CD4-positive, alpha-beta T cell treated with Interleukin-4 for 4 hours (primary cell): ENCODE measurements around the gene ERG.

Experiments used
- DNase-seq: peaks from one replicate; pipeline ENCODE4 v3.0.0-alpha.2; 2020

ERG gene

GRCh38 chr21:38430401-38430984 lies 67.8 kb downstream of the ERG start:
- no peak for DNase-seq

GRCh38 chr21:38429011-38429410 lies 69.3 kb downstream of the ERG start:
- DNase-seq = no peak

- no peak for DNase-seq
Measured at GRCh38 chr21:38428211-38428610, 70.1 kb downstream of the ERG start.

- DNase-seq = no peak
Measured at GRCh38 chr21:38424305-38425019, 73.8 kb downstream of the ERG start.

GRCh38 chr21:38422082-38422481 lies 76.2 kb downstream of the ERG start:
- DNase-seq = no peak

GRCh38 chr21:38420140-38420539 lies 78.1 kb downstream of the ERG start:
- no peak for DNase-seq

GRCh38 chr21:38417726-38418125 lies 80.6 kb downstream of the ERG start:
- DNase-seq = no peak

- no peak for DNase-seq
Measured at GRCh38 chr21:38416791-38417190, 81.5 kb downstream of the ERG start.

GRCh38 chr21:38413958-38414548 lies 84.2 kb downstream of the ERG start:
- DNase-seq = no peak

GRCh38 chr21:38410466-38410865 lies 87.8 kb downstream of the ERG start:
- DNase-seq = no peak

GRCh38 chr21:38409907-38410306 lies 88.4 kb downstream of the ERG start:
- no peak for DNase-seq

- DNase-seq = no peak
Measured at GRCh38 chr21:38404177-38404576, 94.1 kb downstream of the ERG start.

GRCh38 chr21:38402795-38403194 lies 95.5 kb downstream of the ERG start:
- no peak for DNase-seq

- DNase-seq = no peak
Measured at GRCh38 chr21:38402291-38402690, 96.0 kb downstream of the ERG start.

- no peak for DNase-seq
Measured at GRCh38 chr21:38401191-38401926, 96.9 kb downstream of the ERG start.

GRCh38 chr21:38400195-38400919 lies 97.9 kb downstream of the ERG start:
- no peak for DNase-seq

- DNase-seq = no peak
Measured at GRCh38 chr21:38399103-38399502, 99.2 kb downstream of the ERG start.

GRCh38 chr21:38396325-38396724 lies 102.0 kb downstream of the ERG start:
- DNase-seq = no peak

- no peak for DNase-seq
Measured at GRCh38 chr21:38395581-38395980, 102.7 kb downstream of the ERG start.

GRCh38 chr21:38392661-38393060 lies 105.6 kb downstream of the ERG start:
- no peak for DNase-seq

- DNase-seq = no peak
Measured at GRCh38 chr21:38389896-38390295, 108.4 kb downstream of the ERG start.

- no peak for DNase-seq
Measured at GRCh38 chr21:38389354-38389676, 109.0 kb downstream of the ERG start.

GRCh38 chr21:38388647-38389353 lies 109.5 kb downstream of the ERG start:
- no peak for DNase-seq
